ENCODE results near the gene EPPIN.

EPPIN gene

GRCh38 chr20:45501600-45501999 lies 45.6 kb downstream of the EPPIN start:
- no peak overlapping the region for H3K4me3 ChIP-seq (ENCODE audit: low read depth, low read length)
- TF ChIP-seq CTCF (IDR thresholded peaks at IDR 0.05; ENCODE audit: borderline replicate concordance, insufficient read depth, low read depth, low read length) = no peak

GRCh38 chr20:45500022-45500421 lies 47.2 kb downstream of the EPPIN start:
- no peak for TF ChIP-seq CTCF (IDR thresholded peaks at IDR 0.05; ENCODE audit: borderline replicate concordance, insufficient read depth, low read depth, low read length)
- H3K4me3 ChIP-seq (ENCODE audit: low read depth, low read length) = no peak overlapping the region

GRCh38 chr20:45497971-45498494 lies 49.2 kb downstream of the EPPIN start:
- TF ChIP-seq CTCF (IDR thresholded peaks at IDR 0.05; ENCODE audit: borderline replicate concordance, insufficient read depth, low read depth, low read length) = no peak
- no peak overlapping the region for H3K4me3 ChIP-seq (ENCODE audit: low read depth, low read length)

- no peak for TF ChIP-seq CTCF (IDR thresholded peaks at IDR 0.05; ENCODE audit: borderline replicate concordance, insufficient read depth, low read depth, low read length)
Observed at GRCh38 chr20:45496166-45496565, 51.0 kb downstream of the EPPIN start.

GRCh38 chr20:45495501-45495941 lies 51.7 kb downstream of the EPPIN start:
- H3K4me3 ChIP-seq (ENCODE audit: low read depth, low read length) = no peak overlapping the region
- no peak for TF ChIP-seq CTCF (IDR thresholded peaks at IDR 0.05; ENCODE audit: borderline replicate concordance, insufficient read depth, low read depth, low read length)

More at GRCh38 chr20:45496166-45496565, 51.0 kb downstream of the EPPIN start:
- no peak overlapping the region for H3K4me3 ChIP-seq (ENCODE audit: low read depth, low read length)
